B cell (primary cell): ENCODE data around the gene IKZF1. TPM values are rescaled to one million over a fixed set of nuclear protein-coding genes. Genes with fewer than 3 reads are reported as not detected.

Experiments
- ATAC-seq: fragments of 200-7000 bp; cut with Tn5 transposase; one replicate; pipeline ENCODE4 v1.10.0; 2021; ENCODE audit warnings: low read depth, mild to moderate bottlenecking, moderate number of reproducible peaks, moderate library complexity
- CTCF ChIA-PET: fragments of 350-600 bp; sonication (Branson Sonifier 250); formaldehyde crosslinking; loops from one replicate; lab custom pipeline; 2021; ENCODE audit warnings: antibody characterized with exemption, inconsistent platforms; lab: Charles Lee
- POLR2A ChIA-PET: fragments of 350-600 bp; sonication (Branson Sonifier 250); formaldehyde crosslinking; loops from one replicate; lab custom pipeline; 2021; ENCODE audit warnings: antibody characterized with exemption; lab: Charles Lee
- DNase-seq: peaks from one replicate; pipeline ENCODE4 v3.0.0; 2013
- H2AFZ ChIP-seq: 2 replicates; pipeline ENCODE4 v1.6.1; 2012; ENCODE audit warnings: mild to moderate bottlenecking, low read depth, low read length; ENCODE audit not compliant: insufficient read depth, poor library complexity, severe bottlenecking
- H3K27ac ChIP-seq, 2 donors: 1 replicate in 1 of 2; 2 replicates in 1 of 2; pipeline ENCODE4 v1.5.1; 2012 to 2013; ENCODE audit warnings: low read length in 2 of 2, mild to moderate bottlenecking in 2 of 2, moderate library complexity in 1 of 2
- H3K27me3 ChIP-seq, 4 experiments: fragments of 200-600 bp in 1 of 4; sonication (generic) in 1 of 4; replicated peaks in 1 of 4; 1 replicate in 2 of 4; 2 replicates in 2 of 4; pipeline versions ENCODE4 v1.6.1 to v1.7.0; 2013 to 2016; ENCODE audit warnings: low read length in 3 of 4, mild to moderate bottlenecking in 2 of 4, mixed read lengths in 1 of 4, moderate library complexity in 1 of 4; ENCODE audit not compliant: insufficient read depth in 4 of 4, control insufficient read depth in 3 of 4; ENCODE audit errors: control extremely low read depth in 1 of 4
- H3K36me3 ChIP-seq, 2 experiments: replicated peaks in 1 of 2; 1 replicate in 1 of 2; 2 replicates in 1 of 2; pipeline versions ENCODE4 v1.6.1 to v1.7.1; 2013; ENCODE audit warnings: low read length in 1 of 2; ENCODE audit not compliant: insufficient read depth in 2 of 2, control insufficient read depth in 1 of 2; ENCODE audit errors: control extremely low read depth in 1 of 2, extremely low read depth in 1 of 2
- H3K4me1 ChIP-seq, 2 donors: fragments of 200-600 bp in 1 of 2; sonication (generic) in 1 of 2; 1 replicate in 1 of 2; 2 replicates in 1 of 2; pipeline versions ENCODE4 v1.5.1 to v1.6.1; 2013 to 2017; ENCODE audit warnings: low read length in 2 of 2; ENCODE audit not compliant: control insufficient read depth in 2 of 2, insufficient read depth in 2 of 2
- H3K4me2 ChIP-seq: replicated peaks from 2 replicates; pipeline ENCODE3; 2012; ENCODE audit warnings: mild to moderate bottlenecking, low read depth, low read length; ENCODE audit not compliant: poor library complexity, severe bottlenecking
- H3K4me3 ChIP-seq, 5 experiments: fragments of 200-600 bp in 1 of 5; sonication (generic) in 1 of 5; 1 replicate in 3 of 5; 2 replicates in 2 of 5; pipeline versions ENCODE4 v1.5.1 to v1.7.0; 2011 to 2016; ENCODE audit warnings: low read length in 4 of 5, mild to moderate bottlenecking in 4 of 5, low read depth in 2 of 5, control low read depth in 1 of 5, moderate library complexity in 1 of 5; ENCODE audit not compliant: insufficient read depth in 1 of 5; ENCODE audit errors: control extremely low read depth in 1 of 5, extremely low read depth in 1 of 5
- H3K79me2 ChIP-seq: fragments of 200-600 bp; sonication (generic); one replicate; pipeline ENCODE4 v1.6.0; 2016; ENCODE audit warnings: low read length; ENCODE audit not compliant: control insufficient read depth, insufficient read depth
- H3K9ac ChIP-seq: fragments of 200-600 bp; sonication (generic); 2 replicates; pipeline ENCODE4 v1.6.1; 2017; ENCODE audit warnings: mild to moderate bottlenecking, low read length, moderate library complexity
- H3K9me3 ChIP-seq, 3 donors: one replicate each; pipeline versions ENCODE4 v1.6.1 to v1.7.1; 2013; ENCODE audit warnings: low read length in 2 of 3; ENCODE audit not compliant: control insufficient read depth in 2 of 3, insufficient read depth in 1 of 3; ENCODE audit errors: control extremely low read depth in 1 of 3
- H4K20me1 ChIP-seq: 2 replicates; pipeline ENCODE4 v1.6.0; 2012; ENCODE audit warnings: mild to moderate bottlenecking, low read length; ENCODE audit not compliant: insufficient read depth, control insufficient read depth, poor library complexity, severe bottlenecking
- H3K27ac Mint-ChIP-seq: one replicate; pipeline ENCODE4 v1.8.0; 2021; ENCODE audit warnings: mixed read lengths
- H3K27me3 Mint-ChIP-seq: one replicate; pipeline ENCODE4 v1.8.0; 2021; ENCODE audit warnings: mixed read lengths
- H3K4me1 Mint-ChIP-seq: one replicate; pipeline ENCODE4 v1.8.0; 2021; ENCODE audit warnings: mixed read lengths
- H3K4me3 Mint-ChIP-seq: one replicate; pipeline ENCODE4 v1.8.0; 2021; ENCODE audit warnings: mixed read lengths
- H3K9me3 Mint-ChIP-seq: one replicate; pipeline ENCODE4 v1.8.0; 2022; ENCODE audit warnings: mixed read lengths; ENCODE audit not compliant: insufficient read depth
- EZH2 ChIP-seq: IDR thresholded peaks from 2 replicates; pipeline ENCODE4 v1.6.1; 2012; ENCODE audit warnings: borderline replicate concordance, low read depth, mild to moderate bottlenecking, moderate library complexity, low read length; ENCODE audit not compliant: insufficient read depth, poor library complexity, severe bottlenecking
- WGBS: methylation state at CpG from one replicate; pipeline ENCODE4 v1.1.5; 2013; ENCODE audit warnings: missing lambda C conversion rate; ENCODE audit not compliant: insufficient coverage; 5-methylcytosine and 5-hydroxymethylcytosine counted together
- intact Hi-C: fragments of 100-400 bp; cut with micrococcal nuclease; formaldehyde crosslinking; loops from one replicate; pipeline ENCODE4 v1.10.0; 2022
- polyA plus RNA-seq: library from polyadenylated mRNA; depleted of rRNA; stranded (reverse); fragments of >200 nt; gene quantifications from 2 replicates; pipeline ENCODE4 v1.2.3, GENCODE V29; 2012
- total RNA-seq, 2 donors: library from RNA; stranded (reverse); fragments of 120-200 nt in 1 of 2; gene quantifications; 1 replicate in 1 of 2; 2 replicates in 1 of 2; pipeline versions ENCODE4 v1.2.3 to v1.2.4, GENCODE V29; 2013 to 2022
- TF ChIP-seq, protein P1 (sequence below): fragments of 200-600 bp; IDR thresholded peaks from one replicate; pipeline ENCODE4 v1.8.0; 2022; ENCODE audit warnings: antibody characterized with exemption, mild to moderate bottlenecking

Gene IKZF1
- total and polyA plus RNA-seq, 2 donors (not counting 1 experiment from before 2014, with no cell fraction given), result 199 to 254 TPM

DNA sequence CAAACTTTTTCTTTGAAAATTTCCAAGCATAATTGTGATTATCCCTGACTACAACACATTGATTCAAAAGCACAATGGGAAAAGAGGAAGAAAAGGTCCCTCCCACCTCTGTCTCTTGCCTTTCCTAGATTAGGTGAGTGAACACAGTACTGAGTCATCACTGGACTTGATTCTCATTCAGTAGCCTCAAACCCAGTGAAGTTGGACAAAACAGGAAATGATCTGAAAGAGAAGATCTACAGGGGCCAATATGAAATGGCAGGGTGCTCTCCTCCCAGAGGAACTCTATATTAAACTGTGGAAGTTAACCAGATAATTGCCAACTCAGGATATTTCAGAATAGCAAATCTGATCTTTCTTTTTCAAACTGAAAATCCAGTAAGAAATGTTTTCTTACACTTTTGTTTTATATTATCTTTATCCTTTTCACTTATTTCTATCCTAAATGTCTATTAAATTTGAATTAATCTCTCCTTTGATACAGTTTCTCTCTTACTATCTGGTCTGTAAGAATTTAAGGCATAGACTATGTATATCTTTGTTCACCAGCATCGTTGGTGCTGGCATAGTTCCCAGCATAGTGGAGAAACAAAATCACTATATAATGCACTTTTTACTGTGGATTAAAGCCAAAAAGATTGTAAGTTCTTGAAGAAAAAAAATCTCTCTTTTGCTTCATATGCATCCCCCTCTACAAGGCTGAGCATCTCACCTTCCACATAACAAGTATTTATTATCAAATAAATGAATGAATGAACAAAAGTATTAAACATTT, 41.4 kb upstream of the IKZF1 start:
- peaks cover 71% of the 10 kb centered on the region for H3K4me1 Mint-ChIP-seq
- ATAC-seq, result peak; percentile 31
- peaks cover 61 to 63% of the 10 kb centered on the region in 2 donors for H3K4me1 ChIP-seq
- H3K27me3 Mint-ChIP-seq, result no peaks in the 10 kb centered on the region
- H3K9me3 Mint-ChIP-seq, result no peaks in the 10 kb centered on the region
- no peak overlapping the region for H3K9ac ChIP-seq
- H2AFZ ChIP-seq, result peak overlapping the region; percentile 72
- WGBS, result no CpG with 5 or more reads among the region's 1 CpG
- no peak overlapping the region for H3K4me3 ChIP-seq
- no peaks in the 10 kb centered on the region for H3K27me3 ChIP-seq
- H3K4me2 ChIP-seq, result peak overlapping the region; percentile 12
- no peaks in the 10 kb centered on the region for H3K79me2 ChIP-seq
- peak overlapping the region; percentile 44 for H3K4me3 Mint-ChIP-seq
- H4K20me1 ChIP-seq, result no peaks in the 10 kb centered on the region
- peak; percentile 14 for DNase-seq
- TF ChIP-seq EZH2, result no peak
- TF ChIP-seq, protein P1, sequence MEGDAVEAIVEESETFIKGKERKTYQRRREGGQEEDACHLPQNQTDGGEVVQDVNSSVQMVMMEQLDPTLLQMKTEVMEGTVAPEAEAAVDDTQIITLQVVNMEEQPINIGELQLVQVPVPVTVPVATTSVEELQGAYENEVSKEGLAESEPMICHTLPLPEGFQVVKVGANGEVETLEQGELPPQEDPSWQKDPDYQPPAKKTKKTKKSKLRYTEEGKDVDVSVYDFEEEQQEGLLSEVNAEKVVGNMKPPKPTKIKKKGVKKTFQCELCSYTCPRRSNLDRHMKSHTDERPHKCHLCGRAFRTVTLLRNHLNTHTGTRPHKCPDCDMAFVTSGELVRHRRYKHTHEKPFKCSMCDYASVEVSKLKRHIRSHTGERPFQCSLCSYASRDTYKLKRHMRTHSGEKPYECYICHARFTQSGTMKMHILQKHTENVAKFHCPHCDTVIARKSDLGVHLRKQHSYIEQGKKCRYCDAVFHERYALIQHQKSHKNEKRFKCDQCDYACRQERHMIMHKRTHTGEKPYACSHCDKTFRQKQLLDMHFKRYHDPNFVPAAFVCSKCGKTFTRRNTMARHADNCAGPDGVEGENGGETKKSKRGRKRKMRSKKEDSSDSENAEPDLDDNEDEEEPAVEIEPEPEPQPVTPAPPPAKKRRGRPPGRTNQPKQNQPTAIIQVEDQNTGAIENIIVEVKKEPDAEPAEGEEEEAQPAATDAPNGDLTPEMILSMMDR, result no peak
- CTCF ChIA-PET, result interaction anchor here (0.8 to 13.4 kb wide), 3 partner anchors 10 to 58 kb away, joined by 5 to 75 read pairs (median 5); partner anchors contain the start of gene IKZF1
- POLR2A ChIA-PET, result no interaction called here
- peak overlapping the region; percentile 89 for H3K27ac Mint-ChIP-seq
- intact Hi-C loops, result no loop called here
- no peaks in the 10 kb centered on the region for H3K9me3 ChIP-seq
- no peaks in the 10 kb centered on the region for H3K36me3 ChIP-seq
- H3K27ac ChIP-seq, result peak overlapping the region in 1 of 2 donors; percentile 68

DNA sequence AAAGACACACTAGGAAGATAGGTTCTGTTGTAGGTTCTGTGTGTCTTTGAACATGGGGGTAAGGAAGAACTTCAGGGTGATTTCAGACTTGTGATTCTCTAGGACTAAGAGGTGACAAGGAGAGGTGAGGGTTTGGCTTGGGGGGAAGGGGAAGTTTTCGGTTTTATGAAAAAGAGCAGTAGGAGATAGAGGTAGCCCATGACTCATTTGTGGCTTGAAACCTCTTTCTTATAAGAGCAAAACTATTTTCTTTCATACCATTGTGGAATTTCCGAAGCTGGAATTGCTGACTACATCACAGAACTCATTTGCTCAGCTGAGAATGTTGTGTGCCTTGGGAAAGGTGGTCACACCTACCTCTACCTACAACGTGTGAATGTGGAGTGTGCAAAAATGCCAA, 39.6 kb upstream of the IKZF1 start:
- WGBS, result no CpG with 5 or more reads among the region's 3 CpGs
- POLR2A ChIA-PET, result interaction anchor here (0.6 to 0.8 kb wide), 2 partner anchors 10 to 44 kb away, joined by 3 read pairs; no protein-coding TSS in a partner anchor
- ATAC-seq, result no peak
- Mint-ChIP-seq H3K27me3 (no peaks in the 10 kb centered on the region), H3K4me1 (peaks cover 88% of the 10 kb centered on the region), H3K4me3 (peak overlapping the region; percentile 20), H3K27ac (peak overlapping the region; percentile 76), H3K9me3 (no peaks in the 10 kb centered on the region)
- no peak overlapping the region for H3K4me2 ChIP-seq
- H2AFZ ChIP-seq, result peak overlapping the region; percentile 16
- CTCF ChIA-PET, result interaction anchor here (0.8 to 13.4 kb wide), 9 partner anchors 9 to 153 kb away, joined by 3 to 75 read pairs (median 4); partner anchors contain the start of gene IKZF1
- peaks cover 79 to 81% of the 10 kb centered on the region in 2 donors for H3K4me1 ChIP-seq
- intact Hi-C loops, result no loop called here
- no peak overlapping the region for H3K9ac ChIP-seq
- TF ChIP-seq, protein P1, result no peak
- no peak for TF ChIP-seq EZH2
- H3K27ac ChIP-seq, result peak overlapping the region in 1 of 2 donors; percentile 71
- H3K36me3 ChIP-seq, result no peaks in the 10 kb centered on the region
- H4K20me1 ChIP-seq, result no peaks in the 10 kb centered on the region
- no peaks in the 10 kb centered on the region for H3K79me2 ChIP-seq
- H3K27me3 ChIP-seq, result no peaks in the 10 kb centered on the region
- H3K9me3 ChIP-seq, result no peaks in the 10 kb centered on the region
- DNase-seq, result peak; percentile 8
- no peak overlapping the region for H3K4me3 ChIP-seq
